SK-N-SH treated with all-trans-retinoic acid at 6 μM for 48 hours (cell line): ENCODE measurements around the gene KIF13A.
"Not testable (repeated sequence)": the region's sequence is repeated elsewhere in the genome, so short reads cannot be mapped to it uniquely, and the experiment has no call there.

Source experiments
- ATAC-seq: fragments of 200-7000 bp; cut with Tn5 transposase; 3 replicates; pipeline ENCODE4 v1.9.1; 2020; ENCODE audit warnings: mild to moderate bottlenecking, moderate library complexity
- ARNTL ChIP-seq: fragments of 450-650 bp; formaldehyde crosslinking; IDR thresholded peaks from 2 replicates; pipeline ENCODE4 v1.5.0; 2020; ENCODE audit warnings: low read depth, mild to moderate bottlenecking, moderate library complexity, borderline replicate concordance
- BACH2 ChIP-seq: fragments of 250-450 bp; sonication (Bioruptor Pico); IDR thresholded peaks from 2 replicates; pipeline ENCODE4 v1.9.0; 2021; ENCODE audit warnings: mild to moderate bottlenecking, borderline replicate concordance
- CREB5 ChIP-seq: fragments of 250-450 bp; sonication (Bioruptor Pico); IDR thresholded peaks from 2 replicates; pipeline ENCODE4 v1.5.1; 2020; ENCODE audit warnings: low read depth, mild to moderate bottlenecking, moderate library complexity
- CSDC2 ChIP-seq: fragments of 250-450 bp; sonication (Bioruptor Pico); IDR thresholded peaks from 2 replicates; pipeline ENCODE4 v1.5.0; 2020; ENCODE audit warnings: mild to moderate bottlenecking, moderate library complexity
- CSRNP3 ChIP-seq: fragments of 250-450 bp; sonication (Bioruptor Pico); IDR thresholded peaks from 2 replicates; pipeline ENCODE4 v1.5.1; 2021; ENCODE audit warnings: mild to moderate bottlenecking, moderate library complexity
- ESRRG ChIP-seq: fragments of 250-450 bp; sonication (Bioruptor Pico); IDR thresholded peaks from 2 replicates; pipeline ENCODE4 v1.6.1; 2021; ENCODE audit warnings: mild to moderate bottlenecking
- GLIS3 ChIP-seq: fragments of 250-450 bp; sonication (Bioruptor Pico); IDR thresholded peaks from 2 replicates; pipeline ENCODE4 v1.5.0; 2020; ENCODE audit warnings: mild to moderate bottlenecking, moderate library complexity
- ISL1 ChIP-seq: fragments of 250-450 bp; sonication (Bioruptor Pico); IDR thresholded peaks from 2 replicates; pipeline ENCODE4 v2.1.2; 2022; ENCODE audit warnings: mild to moderate bottlenecking, moderate library complexity
- OSR1 ChIP-seq: fragments of 250-450 bp; sonication (Bioruptor Pico); IDR thresholded peaks from 2 replicates; pipeline ENCODE4 v1.8.0; 2022; ENCODE audit warnings: moderate library complexity, mild to moderate bottlenecking, inconsistent platforms
- PATZ1 ChIP-seq: fragments of 250-450 bp; sonication (Bioruptor Pico); IDR thresholded peaks from 2 replicates; pipeline ENCODE4 v1.8.0; 2020; ENCODE audit warnings: mild to moderate bottlenecking, moderate library complexity, borderline replicate concordance
- PPARA ChIP-seq: fragments of 250-450 bp; sonication (Bioruptor Pico); IDR thresholded peaks from 2 replicates; pipeline ENCODE4 v1.5.0; 2020; ENCODE audit warnings: mild to moderate bottlenecking, borderline replicate concordance
- RARB ChIP-seq: fragments of 250-450 bp; sonication (Bioruptor Pico); IDR thresholded peaks from 2 replicates; pipeline ENCODE4 v1.8.0; 2021; ENCODE audit warnings: mild to moderate bottlenecking, moderate library complexity
- SNAI2 ChIP-seq: fragments of 250-450 bp; sonication (Bioruptor Pico); IDR thresholded peaks from 2 replicates; pipeline ENCODE4 v1.5.0; 2020; ENCODE audit warnings: mild to moderate bottlenecking, moderate library complexity
- TCF4 ChIP-seq: fragments of 250-450 bp; sonication (Bioruptor Pico); IDR thresholded peaks from 2 replicates; pipeline ENCODE4 v1.8.0; 2021; ENCODE audit warnings: mild to moderate bottlenecking, moderate library complexity, borderline replicate concordance
- TOX ChIP-seq: fragments of 250-450 bp; sonication (Bioruptor Pico); IDR thresholded peaks from 2 replicates; pipeline ENCODE4 v1.8.0; 2021; ENCODE audit warnings: mild to moderate bottlenecking, moderate library complexity, borderline replicate concordance
- TSHZ2 ChIP-seq: fragments of 250-450 bp; sonication (Bioruptor Pico); IDR thresholded peaks from 2 replicates; pipeline ENCODE4 v1.5.0; 2020; ENCODE audit warnings: mild to moderate bottlenecking, moderate library complexity
- ZC3H10 ChIP-seq: fragments of 250-450 bp; sonication (Bioruptor Pico); IDR thresholded peaks from 2 replicates; pipeline ENCODE4 v1.5.1; 2021; ENCODE audit warnings: mild to moderate bottlenecking, moderate library complexity
- ZFP3 ChIP-seq: fragments of 250-450 bp; sonication (Bioruptor Pico); IDR thresholded peaks from 2 replicates; pipeline ENCODE4 v1.5.0; 2020; ENCODE audit warnings: mild to moderate bottlenecking, moderate library complexity
- ZFP30 ChIP-seq: fragments of 450-650 bp; formaldehyde crosslinking; IDR thresholded peaks from 2 replicates; pipeline ENCODE4 v1.5.0; 2022; ENCODE audit warnings: mild to moderate bottlenecking, moderate library complexity
- ZNF565 ChIP-seq: fragments of 450-650 bp; formaldehyde crosslinking; conservative IDR thresholded peaks from 2 replicates; pipeline ENCODE4 v1.5.0; 2020; ENCODE audit warnings: low read depth, mild to moderate bottlenecking, moderate library complexity
- ZNF70 ChIP-seq: fragments of 450-650 bp; formaldehyde crosslinking; IDR thresholded peaks from 2 replicates; pipeline ENCODE4 v1.5.0; 2020; ENCODE audit warnings: mild to moderate bottlenecking, moderate library complexity

Gene KIF13A

GRCh38 chr6:17808609-17809008 is 178.8 kb downstream of the KIF13A start:
- TF ChIP-seq BACH2 (no peak), TCF4 (CRISPR knock-in tag) (no peak), ZFP30 (CRISPR knock-in tag) (no peak), OSR1 (no peak), ZNF565 (CRISPR knock-in tag) (no peak), SNAI2 (CRISPR knock-in tag) (no peak), TOX (CRISPR knock-in tag) (no peak), TSHZ2 (CRISPR knock-in tag) (no peak), CSDC2 (CRISPR knock-in tag) (no peak), CSRNP3 (CRISPR knock-in tag) (no peak), PATZ1 (CRISPR knock-in tag) (no peak), PPARA (CRISPR knock-in tag) (no peak), ZNF70 (no peak), ISL1 (CRISPR knock-in tag) (no peak), GLIS3 (CRISPR knock-in tag) (no peak), CREB5 (CRISPR knock-in tag) (no peak)
- ATAC-seq, result no peak

- ATAC-seq, result not testable (repeated sequence)
These were observed 180.0 kb downstream of the KIF13A start for GRCh38 chr6:17807431-17807830.

- no peak for ATAC-seq
- no peak for TF ChIP-seq SNAI2 (CRISPR knock-in tag)
- TF ChIP-seq TCF4 (CRISPR knock-in tag), result no peak
- TF ChIP-seq OSR1, result no peak
- no peak for TF ChIP-seq TSHZ2 (CRISPR knock-in tag)
- TF ChIP-seq ZC3H10, result no peak
- TF ChIP-seq ZFP30 (CRISPR knock-in tag), result no peak
- TF ChIP-seq PATZ1 (CRISPR knock-in tag), result no peak
- TF ChIP-seq ISL1 (CRISPR knock-in tag), result no peak
- no peak for TF ChIP-seq RARB (CRISPR knock-in tag)
- no peak for TF ChIP-seq ZFP3 (CRISPR knock-in tag)
- no peak for TF ChIP-seq ESRRG (CRISPR knock-in tag)
- no peak for TF ChIP-seq ARNTL (CRISPR knock-in tag)
- TF ChIP-seq CSDC2 (CRISPR knock-in tag), result no peak
- TF ChIP-seq CREB5 (CRISPR knock-in tag), result no peak
These were observed 184.0 kb downstream of the KIF13A start for GRCh38 chr6:17803409-17803808.
